NCI-H2227 (cell line): ENCODE measurements around the gene CIAO2A.
"Not testable (repeated sequence)": the region's sequence is repeated elsewhere in the genome, so short reads cannot be mapped to it uniquely, and the experiment has no call there.

Source experiments
- DNase-seq: peaks from one replicate; lab custom pipeline; 2025; ENCODE audit not compliant: unreplicated experiment; lab: John Stamatoyannopoulos, UW

CIAO2A gene

GRCh38 chr15:64072812-64073211, 20.8 kb downstream of the CIAO2A start:
- no peak for DNase-seq

- DNase-seq = no peak
Measured at GRCh38 chr15:64071931-64072765, 21.5 kb downstream of the CIAO2A start.

- DNase-seq = no peak
Measured at GRCh38 chr15:64070965-64071851, 22.4 kb downstream of the CIAO2A start.

- no peak for DNase-seq
Measured at GRCh38 chr15:64070106-64070505, 23.5 kb downstream of the CIAO2A start.

- no peak for DNase-seq
Measured at GRCh38 chr15:64068133-64068532, 25.5 kb downstream of the CIAO2A start.

- DNase-seq = peak; percentile 76
Measured at GRCh38 chr15:64067564-64068030, 26.0 kb downstream of the CIAO2A start.

- DNase-seq = no peak
Measured at GRCh38 chr15:64066451-64066850, 27.2 kb downstream of the CIAO2A start.

- no peak for DNase-seq
Measured at GRCh38 chr15:64060716-64061115, 32.9 kb downstream of the CIAO2A start.

- DNase-seq = not testable (repeated sequence)
Measured at GRCh38 chr15:64059104-64059503, 34.5 kb downstream of the CIAO2A start.

GRCh38 chr15:64058279-64058678, 35.4 kb downstream of the CIAO2A start:
- DNase-seq = no peak

GRCh38 chr15:64053674-64054073, 40.0 kb downstream of the CIAO2A start:
- DNase-seq = not testable (repeated sequence)

- no peak for DNase-seq
Measured at GRCh38 chr15:64052925-64053491, 40.6 kb downstream of the CIAO2A start.

GRCh38 chr15:64051407-64052259, 42.0 kb downstream of the CIAO2A start:
- DNase-seq = no peak

GRCh38 chr15:64051093-64051402, 42.6 kb downstream of the CIAO2A start:
- no peak for DNase-seq

GRCh38 chr15:64050281-64051092, 43.2 kb downstream of the CIAO2A start:
- DNase-seq = peak; percentile 15

GRCh38 chr15:64048781-64049460, 44.7 kb downstream of the CIAO2A start:
- no peak for DNase-seq

GRCh38 chr15:64046421-64047153, 47.1 kb downstream of the CIAO2A start, which contains the start of gene DAPK2:
DAPK2 (minus strand) TSS chr15:64046485; CDS start chr15:64040261, 6,224 bp downstream.
- peak; percentile 61 for DNase-seq

- peak; percentile 45 for DNase-seq
Measured at GRCh38 chr15:64045774-64046420, 47.7 kb downstream of the CIAO2A start.
